Tongue (tissue), 2 donors: Measurements from ENCODE around the gene RARA. TPM values are rescaled to one million over a fixed set of nuclear protein-coding genes. Genes with fewer than 3 reads are reported as not detected.
A peak's percentile ranks its signal among the peaks of the same experiment; 100 is the strongest.
"Not testable (repeated sequence)": the region's sequence is repeated elsewhere in the genome, so short reads cannot be mapped to it uniquely, and the experiment has no call there.

Experiments
- DNase-seq: peaks from one replicate; pipeline ENCODE4 v3.0.0-alpha.2; 2015
- total RNA-seq: library from RNA; depleted of rRNA; stranded (reverse); fragments of >200 nt; gene quantifications from one replicate; pipeline ENCODE4 v1.2.3, GENCODE V29; 2014

Gene RARA
- total RNA-seq, 1 donor from 2014 or later: 33.3 TPM

- peak; percentile 18 for DNase-seq
These were observed 10.3 kb upstream of the RARA start for GRCh38 chr17:40298726-40299125.

GRCh38 chr17:40299159-40299757, 9.7 kb upstream of the RARA start:
- peak; percentile 22 for DNase-seq

GRCh38 chr17:40301315-40301714, 7.7 kb upstream of the RARA start:
- DNase-seq: peak; percentile 71

- DNase-seq: peak; percentile 92
These were observed 5.8 kb upstream of the RARA start for GRCh38 chr17:40303009-40303657.

- peak; percentile 95 for DNase-seq
These were observed 5.0 kb upstream of the RARA start for GRCh38 chr17:40303708-40304551.

GRCh38 chr17:40304552-40304863, 4.5 kb upstream of the RARA start:
- DNase-seq: peak; percentile 71

GRCh38 chr17:40304866-40305265, 4.1 kb upstream of the RARA start:
- not testable (repeated sequence) for DNase-seq

- DNase-seq: peak; percentile 21
These were observed 2.6 kb upstream of the RARA start for GRCh38 chr17:40306395-40306794.

- DNase-seq: peak; percentile 94
These were observed 1.8 kb upstream of the RARA start for GRCh38 chr17:40307001-40307730.

- DNase-seq: peak; percentile 42
These were observed 1.2 kb upstream of the RARA start for GRCh38 chr17:40307740-40308239.

- DNase-seq: peak; percentile 54
These were observed 1.1 kb downstream of the RARA start for GRCh38 chr17:40309949-40310510.

- DNase-seq: peak; percentile 79
These were observed 2.0 kb downstream of the RARA start for GRCh38 chr17:40310882-40311391.

- DNase-seq: peak; percentile 43
These were observed 2.6 kb downstream of the RARA start for GRCh38 chr17:40311575-40311974.

- peak; percentile 79 for DNase-seq
These were observed 3.3 kb downstream of the RARA start for GRCh38 chr17:40312131-40312731.

- no peak for DNase-seq
These were observed 4.1 kb downstream of the RARA start for GRCh38 chr17:40312893-40313667.

GRCh38 chr17:40313668-40314583, 4.9 kb downstream of the RARA start:
- DNase-seq: peak; percentile 95

- peak; percentile 93 for DNase-seq
These were observed 5.6 kb downstream of the RARA start for GRCh38 chr17:40314584-40314956.

GRCh38 chr17:40315206-40315605, 6.2 kb downstream of the RARA start:
- peak; percentile 26 for DNase-seq
